GM23338 (cell line): ENCODE data around the gene HOXA10. TPM values are rescaled to one million over a fixed set of nuclear protein-coding genes. Genes with fewer than 3 reads are reported as not detected.

ENCODE experiments used
- ATAC-seq: fragments of 200-7000 bp; cut with Tn5 transposase; 3 replicates; pipeline ENCODE4 v1.9.1; 2020
- DNase-seq: peaks from one replicate; pipeline ENCODE4 v3.0.0-alpha.2; 2015; ENCODE audit warnings: low spot score
- H2AFZ ChIP-seq: fragments of 200-600 bp; sonication (generic); 2 replicates; pipeline ENCODE4 v1.8.0; 2016; ENCODE audit warnings: antibody characterized with exemption, mild to moderate bottlenecking, moderate library complexity
- H3F3A ChIP-seq: fragments of 200-600 bp; sonication (generic); replicated peaks from 2 replicates; pipeline ENCODE4 v1.8.0; 2017; ENCODE audit warnings: antibody characterized with exemption, mixed run types, low read depth
- H3K27ac ChIP-seq: fragments of 200-600 bp; sonication (generic); 2 replicates; pipeline ENCODE4 v1.6.1; 2016; ENCODE audit warnings: low read depth
- H3K27me3 ChIP-seq: fragments of 200-600 bp; sonication (generic); 2 replicates; pipeline ENCODE4 v1.8.0; 2016; ENCODE audit warnings: mild to moderate bottlenecking, mixed run types, moderate library complexity; ENCODE audit not compliant: insufficient read depth
- H3K36me3 ChIP-seq: fragments of 200-600 bp; sonication (generic); 2 replicates; pipeline ENCODE4 v1.8.0; 2016; ENCODE audit warnings: mild to moderate bottlenecking; ENCODE audit not compliant: insufficient read depth
- H3K4me1 ChIP-seq: fragments of 200-600 bp; sonication (generic); 2 replicates; pipeline ENCODE4 v1.8.0; 2016; ENCODE audit warnings: mild to moderate bottlenecking, moderate library complexity; ENCODE audit not compliant: insufficient read depth
- H3K4me2 ChIP-seq: fragments of 200-600 bp; sonication (generic); 2 replicates; pipeline ENCODE4 v1.7.1; 2017; ENCODE audit warnings: mixed run types
- H3K4me3 ChIP-seq: fragments of 200-600 bp; sonication (generic); 2 replicates; pipeline ENCODE4 v1.6.1; 2016; ENCODE audit warnings: mixed run types
- H3K79me2 ChIP-seq: fragments of 200-600 bp; sonication (generic); replicated peaks from 2 replicates; pipeline ENCODE4 v1.8.0; 2017; ENCODE audit warnings: mild to moderate bottlenecking; ENCODE audit not compliant: insufficient read depth
- H3K9me2 ChIP-seq: fragments of 200-600 bp; sonication (generic); 2 replicates; pipeline ENCODE4 v1.8.0; 2017; ENCODE audit not compliant: insufficient read depth
- H4K20me1 ChIP-seq: fragments of 200-600 bp; sonication (generic); replicated peaks from 2 replicates; pipeline ENCODE4 v1.8.0; 2017; ENCODE audit warnings: mild to moderate bottlenecking; ENCODE audit not compliant: insufficient read depth
- H3K27ac Mint-ChIP-seq: 2 replicates; pipeline ENCODE4 v1.8.0; 2020; ENCODE audit warnings: inconsistent platforms, mild to moderate bottlenecking, moderate library complexity, mixed read lengths
- H3K27me3 Mint-ChIP-seq: 3 replicates; pipeline ENCODE4 v1.8.0; 2022; ENCODE audit warnings: low read depth, mild to moderate bottlenecking, moderate library complexity, mixed read lengths, inconsistent platforms; ENCODE audit not compliant: insufficient read depth, poor library complexity
- H3K36me3 Mint-ChIP-seq: 3 replicates; pipeline ENCODE4 v1.8.0; 2021; ENCODE audit warnings: low read depth, mild to moderate bottlenecking, inconsistent platforms, moderate library complexity, mixed read lengths
- H3K4me1 Mint-ChIP-seq: 3 replicates; pipeline ENCODE4 v1.8.0; 2020; ENCODE audit warnings: mild to moderate bottlenecking, inconsistent platforms, mixed read lengths
- H3K4me3 Mint-ChIP-seq: 3 replicates; pipeline ENCODE4 v1.8.0; 2021; ENCODE audit warnings: moderate library complexity, mild to moderate bottlenecking, inconsistent platforms, mixed read lengths
- H3K9me3 Mint-ChIP-seq: 3 replicates; pipeline ENCODE4 v1.8.0; 2020; ENCODE audit warnings: moderate library complexity, mild to moderate bottlenecking, inconsistent platforms, mixed read lengths
- EZH2 ChIP-seq: fragments of 200-600 bp; sonication (generic); IDR thresholded peaks from one replicate; pipeline ENCODE4 v1.8.0; 2017; ENCODE audit warnings: antibody characterized with exemption, mild to moderate bottlenecking, low read depth; ENCODE audit not compliant: unreplicated experiment
- EZH2phosphoT487 ChIP-seq: fragments of 200-600 bp; sonication (generic); IDR thresholded peaks from one replicate; pipeline ENCODE4 v1.8.1; 2018; ENCODE audit warnings: antibody characterized with exemption; ENCODE audit not compliant: unreplicated experiment
- polyA plus RNA-seq: library from polyadenylated mRNA; unstranded; fragments of >200 nt; fragmentation: Nextera tagmentation; extraction: Ambion mirVana; gene quantifications from 2 replicates; pipeline ENCODE4 v1.2.1, GENCODE V29; 2016
- total RNA-seq: library from RNA; depleted of rRNA; stranded (reverse); fragments of >200 nt; shearing (Covaris generic); gene quantifications from 2 replicates; pipeline ENCODE4 v1.2.3, GENCODE V29; 2014
- TF ChIP-seq, protein P1 (sequence below): fragments of 250-450 bp; sonication (Bioruptor Pico); IDR thresholded peaks from 2 replicates; pipeline ENCODE4 v1.5.0; 2020; ENCODE audit warnings: mild to moderate bottlenecking, moderate library complexity
- TF ChIP-seq, protein P2 (sequence below): IDR thresholded peaks from one replicate; pipeline ENCODE4 v1.6.1; 2018; ENCODE audit warnings: antibody characterized with exemption; ENCODE audit not compliant: unreplicated experiment

Gene HOXA10
- total and polyA plus RNA-seq, 2 experiments from 2014 or later, result not detected

GRCh38 chr7:27186668-27187474 lies 12.8 kb upstream of the HOXA10 start (continued):
- TF ChIP-seq, protein P1, sequence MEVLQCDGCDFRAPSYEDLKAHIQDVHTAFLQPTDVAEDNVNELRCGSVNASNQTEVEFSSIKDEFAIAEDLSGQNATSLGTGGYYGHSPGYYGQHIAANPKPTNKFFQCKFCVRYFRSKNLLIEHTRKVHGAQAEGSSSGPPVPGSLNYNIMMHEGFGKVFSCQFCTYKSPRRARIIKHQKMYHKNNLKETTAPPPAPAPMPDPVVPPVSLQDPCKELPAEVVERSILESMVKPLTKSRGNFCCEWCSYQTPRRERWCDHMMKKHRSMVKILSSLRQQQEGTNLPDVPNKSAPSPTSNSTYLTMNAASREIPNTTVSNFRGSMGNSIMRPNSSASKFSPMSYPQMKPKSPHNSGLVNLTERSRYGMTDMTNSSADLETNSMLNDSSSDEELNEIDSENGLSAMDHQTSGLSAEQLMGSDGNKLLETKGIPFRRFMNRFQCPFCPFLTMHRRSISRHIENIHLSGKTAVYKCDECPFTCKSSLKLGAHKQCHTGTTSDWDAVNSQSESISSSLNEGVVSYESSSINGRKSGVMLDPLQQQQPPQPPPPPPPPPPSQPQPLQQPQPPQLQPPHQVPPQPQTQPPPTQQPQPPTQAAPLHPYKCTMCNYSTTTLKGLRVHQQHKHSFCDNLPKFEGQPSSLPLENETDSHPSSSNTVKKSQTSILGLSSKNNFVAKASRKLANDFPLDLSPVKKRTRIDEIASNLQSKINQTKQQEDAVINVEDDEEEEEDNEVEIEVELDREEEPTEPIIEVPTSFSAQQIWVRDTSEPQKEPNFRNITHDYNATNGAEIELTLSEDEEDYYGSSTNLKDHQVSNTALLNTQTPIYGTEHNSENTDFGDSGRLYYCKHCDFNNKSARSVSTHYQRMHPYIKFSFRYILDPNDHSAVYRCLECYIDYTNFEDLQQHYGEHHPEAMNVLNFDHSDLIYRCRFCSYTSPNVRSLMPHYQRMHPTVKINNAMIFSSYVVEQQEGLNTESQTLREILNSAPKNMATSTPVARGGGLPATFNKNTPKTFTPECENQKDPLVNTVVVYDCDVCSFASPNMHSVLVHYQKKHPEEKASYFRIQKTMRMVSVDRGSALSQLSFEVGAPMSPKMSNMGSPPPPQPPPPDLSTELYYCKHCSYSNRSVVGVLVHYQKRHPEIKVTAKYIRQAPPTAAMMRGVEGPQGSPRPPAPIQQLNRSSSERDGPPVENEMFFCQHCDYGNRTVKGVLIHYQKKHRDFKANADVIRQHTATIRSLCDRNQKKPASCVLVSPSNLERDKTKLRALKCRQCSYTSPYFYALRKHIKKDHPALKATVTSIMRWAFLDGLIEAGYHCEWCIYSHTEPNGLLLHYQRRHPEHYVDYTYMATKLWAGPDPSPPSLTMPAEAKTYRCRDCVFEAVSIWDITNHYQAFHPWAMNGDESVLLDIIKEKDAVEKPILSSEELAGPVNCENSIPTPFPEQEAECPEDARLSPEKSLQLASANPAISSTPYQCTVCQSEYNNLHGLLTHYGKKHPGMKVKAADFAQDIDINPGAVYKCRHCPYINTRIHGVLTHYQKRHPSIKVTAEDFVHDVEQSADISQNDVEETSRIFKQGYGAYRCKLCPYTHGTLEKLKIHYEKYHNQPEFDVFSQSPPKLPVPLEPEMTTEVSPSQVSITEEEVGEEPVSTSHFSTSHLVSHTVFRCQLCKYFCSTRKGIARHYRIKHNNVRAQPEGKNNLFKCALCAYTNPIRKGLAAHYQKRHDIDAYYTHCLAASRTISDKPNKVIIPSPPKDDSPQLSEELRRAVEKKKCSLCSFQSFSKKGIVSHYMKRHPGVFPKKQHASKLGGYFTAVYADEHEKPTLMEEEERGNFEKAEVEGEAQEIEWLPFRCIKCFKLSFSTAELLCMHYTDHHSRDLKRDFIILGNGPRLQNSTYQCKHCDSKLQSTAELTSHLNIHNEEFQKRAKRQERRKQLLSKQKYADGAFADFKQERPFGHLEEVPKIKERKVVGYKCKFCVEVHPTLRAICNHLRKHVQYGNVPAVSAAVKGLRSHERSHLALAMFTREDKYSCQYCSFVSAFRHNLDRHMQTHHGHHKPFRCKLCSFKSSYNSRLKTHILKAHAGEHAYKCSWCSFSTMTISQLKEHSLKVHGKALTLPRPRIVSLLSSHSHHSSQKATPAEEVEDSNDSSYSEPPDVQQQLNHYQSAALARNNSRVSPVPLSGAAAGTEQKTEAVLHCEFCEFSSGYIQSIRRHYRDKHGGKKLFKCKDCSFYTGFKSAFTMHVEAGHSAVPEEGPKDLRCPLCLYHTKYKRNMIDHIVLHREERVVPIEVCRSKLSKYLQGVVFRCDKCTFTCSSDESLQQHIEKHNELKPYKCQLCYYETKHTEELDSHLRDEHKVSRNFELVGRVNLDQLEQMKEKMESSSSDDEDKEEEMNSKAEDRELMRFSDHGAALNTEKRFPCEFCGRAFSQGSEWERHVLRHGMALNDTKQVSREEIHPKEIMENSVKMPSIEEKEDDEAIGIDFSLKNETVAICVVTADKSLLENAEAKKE (CRISPR knock-in tag), result no peak

DNA sequence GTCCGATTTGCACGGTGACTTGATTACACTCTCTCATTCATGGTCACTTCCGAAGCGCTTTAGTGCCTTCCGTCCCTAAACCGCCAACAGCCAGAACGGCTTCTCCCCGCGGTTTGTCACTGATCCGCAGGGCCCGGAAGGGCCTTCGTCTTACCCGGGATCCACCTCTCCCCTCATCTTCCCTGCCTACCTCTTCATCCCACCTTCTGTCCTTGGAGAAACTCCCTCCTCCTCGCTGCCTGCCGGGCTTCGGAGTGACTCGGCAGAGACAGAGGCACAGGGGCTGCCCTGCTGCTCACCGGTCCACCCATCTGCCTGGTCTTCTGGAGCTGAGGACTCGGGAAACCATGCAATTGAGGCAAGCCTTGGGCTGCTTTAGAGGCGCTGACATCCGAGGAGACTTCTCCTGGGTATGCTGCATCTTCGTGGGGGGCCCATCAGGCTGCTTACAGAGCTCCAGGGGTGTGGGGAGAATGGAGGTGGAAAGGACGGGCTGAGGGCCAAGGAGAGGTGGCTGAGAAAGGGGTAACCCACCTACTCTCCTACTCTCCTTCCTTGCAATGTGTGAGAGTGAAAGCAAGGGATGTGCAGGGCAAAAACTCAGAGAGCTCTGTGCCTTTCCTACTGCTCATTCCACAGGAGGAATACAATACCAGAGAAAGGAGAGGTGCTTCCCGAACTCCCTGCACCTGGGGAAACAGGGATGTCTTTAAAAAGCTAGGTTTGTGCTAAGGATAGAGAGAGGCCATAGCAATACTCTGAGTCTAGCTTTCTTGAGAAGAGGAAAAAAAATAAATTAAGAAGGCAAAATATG lies 11.9 kb upstream of the HOXA10 start:
- Histone ChIP-seq H3K4me2 (peak overlapping the region; percentile 72), H3K79me2 (no peaks in the 10 kb centered on the region), H3F3A (peaks cover 66% of the 10 kb centered on the region), H3K4me1 (peaks cover 68% of the 10 kb centered on the region), H2AFZ (no peak overlapping the region), H3K27me3 (peaks cover 100% of the 10 kb centered on the region), H3K27ac (no peak overlapping the region), H3K4me3 (peak overlapping the region; percentile 44), H3K36me3 (no peaks in the 10 kb centered on the region), H3K9me2 (no peaks in the 10 kb centered on the region), H4K20me1 (peaks cover 57% of the 10 kb centered on the region)
- Mint-ChIP-seq H3K4me3 (no peak overlapping the region; the same call in 2 of the 3 replicates), H3K9me3 (peaks cover 4% of the 10 kb centered on the region; the same call in 2 of the 3 replicates), H3K27me3 (peaks cover 100% of the 10 kb centered on the region), H3K4me1 (peaks cover 38% of the 10 kb centered on the region), H3K27ac (no peak overlapping the region), H3K36me3 (no peaks in the 10 kb centered on the region)
- ATAC-seq (no peak), DNase-seq (no peak)
- TF ChIP-seq EZH2 (peak; percentile 89), EZH2phosphoT487 (peak; percentile 66)
- TF ChIP-seq, protein P2, sequence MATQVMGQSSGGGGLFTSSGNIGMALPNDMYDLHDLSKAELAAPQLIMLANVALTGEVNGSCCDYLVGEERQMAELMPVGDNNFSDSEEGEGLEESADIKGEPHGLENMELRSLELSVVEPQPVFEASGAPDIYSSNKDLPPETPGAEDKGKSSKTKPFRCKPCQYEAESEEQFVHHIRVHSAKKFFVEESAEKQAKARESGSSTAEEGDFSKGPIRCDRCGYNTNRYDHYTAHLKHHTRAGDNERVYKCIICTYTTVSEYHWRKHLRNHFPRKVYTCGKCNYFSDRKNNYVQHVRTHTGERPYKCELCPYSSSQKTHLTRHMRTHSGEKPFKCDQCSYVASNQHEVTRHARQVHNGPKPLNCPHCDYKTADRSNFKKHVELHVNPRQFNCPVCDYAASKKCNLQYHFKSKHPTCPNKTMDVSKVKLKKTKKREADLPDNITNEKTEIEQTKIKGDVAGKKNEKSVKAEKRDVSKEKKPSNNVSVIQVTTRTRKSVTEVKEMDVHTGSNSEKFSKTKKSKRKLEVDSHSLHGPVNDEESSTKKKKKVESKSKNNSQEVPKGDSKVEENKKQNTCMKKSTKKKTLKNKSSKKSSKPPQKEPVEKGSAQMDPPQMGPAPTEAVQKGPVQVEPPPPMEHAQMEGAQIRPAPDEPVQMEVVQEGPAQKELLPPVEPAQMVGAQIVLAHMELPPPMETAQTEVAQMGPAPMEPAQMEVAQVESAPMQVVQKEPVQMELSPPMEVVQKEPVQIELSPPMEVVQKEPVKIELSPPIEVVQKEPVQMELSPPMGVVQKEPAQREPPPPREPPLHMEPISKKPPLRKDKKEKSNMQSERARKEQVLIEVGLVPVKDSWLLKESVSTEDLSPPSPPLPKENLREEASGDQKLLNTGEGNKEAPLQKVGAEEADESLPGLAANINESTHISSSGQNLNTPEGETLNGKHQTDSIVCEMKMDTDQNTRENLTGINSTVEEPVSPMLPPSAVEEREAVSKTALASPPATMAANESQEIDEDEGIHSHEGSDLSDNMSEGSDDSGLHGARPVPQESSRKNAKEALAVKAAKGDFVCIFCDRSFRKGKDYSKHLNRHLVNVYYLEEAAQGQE, result no peak
